ENCODE measurements around the gene PRR11.

GRCh38 chr17:59149051-59149450 lies 6.5 kb upstream of the PRR11 start:
- TF ChIP-seq CTCF (IDR thresholded peaks at IDR 0.05) (no peak), POLR2AphosphoS5 (IDR thresholded peaks at IDR 0.05; ENCODE audit: low read depth, low read length) (no peak), REST (IDR thresholded peaks at IDR 0.05; ENCODE audit: insufficient read depth in 1 of 2, low read depth in 2 of 2, low read length in 1 of 2) (no peak)
